Suprapubic skin (tissue), 3 donors: Measurements from ENCODE around the gene PDGFRA.

Source experiments
- EP300 ChIP-seq: sonication (generic); formaldehyde crosslinking; IDR thresholded peaks from one replicate; pipeline ENCODE4 v1.6.1; 2017; ENCODE audit warnings: antibody characterized with exemption
- POLR2A ChIP-seq, 2 donors: fragments of 450-650 bp; IDR thresholded peaks; one replicate each; pipeline ENCODE4 v1.6.1; 2017; ENCODE audit warnings: antibody characterized with exemption in 2 of 2, mild to moderate bottlenecking in 2 of 2, moderate library complexity in 2 of 2
- TF ChIP-seq, protein P1 (sequence below), 2 donors: fragments of 200-600 bp in 1 of 2; fragments of 450-650 bp in 1 of 2; sonication (generic) in 1 of 2; IDR thresholded peaks; one replicate each; pipeline ENCODE4 v1.5.1; 2016 to 2019; ENCODE audit warnings: antibody characterized with exemption in 2 of 2, mild to moderate bottlenecking in 1 of 2, moderate library complexity in 1 of 2

DNA sequence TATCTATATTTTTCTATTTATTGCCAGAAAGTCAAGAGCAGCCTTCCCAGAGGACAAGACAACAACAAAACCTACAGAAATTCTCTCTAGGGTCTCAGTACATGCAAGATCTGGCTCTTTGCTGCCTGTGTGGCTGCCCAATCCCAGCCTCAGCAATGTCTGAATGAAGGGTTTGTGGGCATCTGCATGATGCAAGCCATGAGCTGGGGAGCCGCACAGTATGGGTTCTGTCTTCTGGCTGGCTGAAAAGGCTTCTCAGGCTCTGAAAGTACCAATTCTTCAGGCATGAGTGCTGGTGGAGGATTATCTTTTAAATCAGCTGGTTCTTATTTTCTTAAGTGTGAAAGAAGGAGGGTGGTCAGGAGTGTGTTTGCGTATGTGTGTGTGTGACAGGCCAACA is 104.6 kb downstream of the PDGFRA start:
- TF ChIP-seq, protein P1, sequence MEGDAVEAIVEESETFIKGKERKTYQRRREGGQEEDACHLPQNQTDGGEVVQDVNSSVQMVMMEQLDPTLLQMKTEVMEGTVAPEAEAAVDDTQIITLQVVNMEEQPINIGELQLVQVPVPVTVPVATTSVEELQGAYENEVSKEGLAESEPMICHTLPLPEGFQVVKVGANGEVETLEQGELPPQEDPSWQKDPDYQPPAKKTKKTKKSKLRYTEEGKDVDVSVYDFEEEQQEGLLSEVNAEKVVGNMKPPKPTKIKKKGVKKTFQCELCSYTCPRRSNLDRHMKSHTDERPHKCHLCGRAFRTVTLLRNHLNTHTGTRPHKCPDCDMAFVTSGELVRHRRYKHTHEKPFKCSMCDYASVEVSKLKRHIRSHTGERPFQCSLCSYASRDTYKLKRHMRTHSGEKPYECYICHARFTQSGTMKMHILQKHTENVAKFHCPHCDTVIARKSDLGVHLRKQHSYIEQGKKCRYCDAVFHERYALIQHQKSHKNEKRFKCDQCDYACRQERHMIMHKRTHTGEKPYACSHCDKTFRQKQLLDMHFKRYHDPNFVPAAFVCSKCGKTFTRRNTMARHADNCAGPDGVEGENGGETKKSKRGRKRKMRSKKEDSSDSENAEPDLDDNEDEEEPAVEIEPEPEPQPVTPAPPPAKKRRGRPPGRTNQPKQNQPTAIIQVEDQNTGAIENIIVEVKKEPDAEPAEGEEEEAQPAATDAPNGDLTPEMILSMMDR (IDR thresholded peaks at IDR 0.05), result no peak
- TF ChIP-seq EP300, result no peak
- TF ChIP-seq POLR2A (IDR thresholded peaks at IDR 0.05), result no peak
